GM12878 (cell line): ENCODE data around the gene MAP3K21. TPM values are rescaled to one million over a fixed set of nuclear protein-coding genes. Genes with fewer than 3 reads are reported as not detected.
A peak's percentile ranks its signal among the peaks of the same experiment; 100 is the strongest.

Experiments
- ATAC-seq: fragments of 200-7000 bp; cut with Tn5 transposase; 3 replicates; pipeline ENCODE4 v1.9.1; 2020; ENCODE audit warnings: mild to moderate bottlenecking, moderate library complexity
- BruUV-seq: library from RNA; stranded (reverse); fragments of 400-500 nt; replicated peaks from 2 replicates; lab custom pipeline; 2021; lab: Mats Ljungman, UMichigan
- CTCF ChIA-PET: fragments of 300-600 bp; sonication (Branson Sonifier 250); formaldehyde crosslinking; extraction: SDS; loops from one replicate; lab custom pipeline; 2021; ENCODE audit warnings: inconsistent platforms; lab: Yijun Ruan, JAX
- POLR2A ChIA-PET: fragments of 350-600 bp; formaldehyde crosslinking; extraction: SDS; loops from one replicate; lab custom pipeline; 2021; ENCODE audit warnings: inconsistent platforms; lab: Charles Lee
- RAD21 ChIA-PET: fragments of 300-600 bp; sonication (Branson Sonifier 250); formaldehyde crosslinking; loops from one replicate; lab custom pipeline; 2023; ENCODE audit warnings: antibody characterized with exemption; ENCODE audit not compliant: unreplicated experiment; lab: Charles Lee
- SMC1A ChIA-PET: fragments of 300-600 bp; sonication (Branson Sonifier 250); formaldehyde crosslinking; loops from one replicate; lab custom pipeline; 2023; ENCODE audit not compliant: unreplicated experiment, uncharacterized antibody; lab: Charles Lee
- DNase-seq: peaks from one replicate; pipeline ENCODE4 v3.0.0-alpha.2; 2011; ENCODE audit warnings: low read depth, low spot score
- FAIRE-seq: peaks from 3 replicates; lab custom pipeline; 2011; peaks lifted over from hg19 to GRCh38; lab: Jason Lieb, UNC
- H2AFZ ChIP-seq: 2 replicates; pipeline ENCODE4 v1.6.0; 2011; ENCODE audit warnings: low read depth, low read length, control low read depth; ENCODE audit not compliant: control insufficient read depth
- H3K27ac ChIP-seq: 2 replicates; pipeline ENCODE4 v1.5.1; 2011; ENCODE audit warnings: control low read depth; ENCODE audit not compliant: control insufficient read depth, insufficient read depth
- H3K27me3 ChIP-seq, 2 experiments: replicated peaks in 1 of 2; 2 replicates each; pipeline versions ENCODE4 v1.6.0 to v1.6.1; 2011; ENCODE audit warnings: low read length in 1 of 2; ENCODE audit not compliant: control insufficient read depth in 2 of 2, insufficient read depth in 2 of 2
- H3K36me3 ChIP-seq, 2 experiments: 2 replicates each; pipeline ENCODE4 v1.5.1; 2011; ENCODE audit warnings: low read length in 1 of 2; ENCODE audit not compliant: control insufficient read depth in 2 of 2, insufficient read depth in 2 of 2
- H3K4me1 ChIP-seq: 2 replicates; pipeline ENCODE4 v1.6.1; 2011; ENCODE audit warnings: mild to moderate bottlenecking, low read length, moderate library complexity, mixed read lengths; ENCODE audit not compliant: control insufficient read depth, insufficient read depth
- H3K4me2 ChIP-seq: 2 replicates; pipeline ENCODE4 v1.6.0; 2011; ENCODE audit warnings: control low read depth; ENCODE audit not compliant: control insufficient read depth, insufficient read depth
- H3K4me3 ChIP-seq: fragments of 200-600 bp; sonication (generic); 2 replicates; pipeline ENCODE4 v1.5.1; 2016
- H3K79me2 ChIP-seq: 2 replicates; pipeline ENCODE4 v1.6.0; 2011; ENCODE audit warnings: low read length; ENCODE audit not compliant: control insufficient read depth, insufficient read depth
- H3K9ac ChIP-seq: 2 replicates; pipeline ENCODE4 v1.8.0; 2011; ENCODE audit warnings: low read length, control low read depth, mixed read lengths; ENCODE audit not compliant: control insufficient read depth, insufficient read depth
- H3K9me3 ChIP-seq: replicated peaks from 3 replicates; pipeline ENCODE4 v1.5.1; 2011; ENCODE audit warnings: mild to moderate bottlenecking, low read length; ENCODE audit not compliant: control insufficient read depth, insufficient read depth
- H4K20me1 ChIP-seq: 2 replicates; pipeline ENCODE4 v1.6.0; 2011; ENCODE audit not compliant: control insufficient read depth, insufficient read depth
- BHLHE40 ChIP-seq, 2 experiments: fragments of 450-650 bp in 1 of 2; IDR thresholded peaks; 2 replicates each; pipeline ENCODE4 v1.6.1; 2011 to 2017; ENCODE audit warnings: low read depth in 2 of 2, borderline replicate concordance in 1 of 2, improper control_type of control experiment in 1 of 2, low read length in 1 of 2, mild to moderate bottlenecking in 1 of 2
- FOXK2 ChIP-seq: fragments of 450-650 bp; IDR thresholded peaks from 2 replicates; pipeline ENCODE4 v1.6.1; 2017; ENCODE audit warnings: mild to moderate bottlenecking, moderate library complexity
- JUNB ChIP-seq: IDR thresholded peaks from 2 replicates; pipeline ENCODE4 v1.6.1; 2016; ENCODE audit warnings: antibody characterized with exemption, mild to moderate bottlenecking
- NFYB ChIP-seq: IDR thresholded peaks from 2 replicates; pipeline ENCODE4 v1.6.1; 2011; ENCODE audit warnings: low read depth, mild to moderate bottlenecking, low read length, improper control_type of control experiment, moderate library complexity; ENCODE audit not compliant: insufficient read depth
- RFX5 ChIP-seq: IDR thresholded peaks from 2 replicates; pipeline ENCODE4 v1.6.1; 2011; ENCODE audit warnings: low read depth, low read length, improper control_type of control experiment
- SPI1 ChIP-seq: IDR thresholded peaks from 2 replicates; pipeline ENCODE4 v1.6.1; 2011; ENCODE audit warnings: low read depth, mild to moderate bottlenecking, low read length, moderate library complexity, borderline replicate concordance; ENCODE audit not compliant: insufficient read depth
- SRF ChIP-seq, 2 experiments: IDR thresholded peaks; 2 replicates each; pipeline ENCODE4 v1.6.1; 2011; ENCODE audit warnings: low read depth in 2 of 2, low read length in 2 of 2, mild to moderate bottlenecking in 1 of 2, moderate library complexity in 1 of 2
- ZBED1 ChIP-seq: IDR thresholded peaks from 2 replicates; pipeline ENCODE4 v1.6.1; 2016; ENCODE audit warnings: borderline replicate concordance
- WGBS: methylation state at CpG from one replicate; pipeline ENCODE4 v1.1.6; 2016; ENCODE audit warnings: low lambda C conversion rate; ENCODE audit not compliant: insufficient replicate concordance, insufficient coverage; ENCODE audit errors: missing lambda C conversion rate; 5-methylcytosine and 5-hydroxymethylcytosine counted together
- in situ Hi-C: fragments of 300-500 bp; cut with MboI; formaldehyde crosslinking; loops from 9 replicates; pipeline ENCODE4 v1.14.3; 2018; ENCODE audit warnings: mixed read lengths
- intact Hi-C: fragments of 100-400 bp; cut with micrococcal nuclease; formaldehyde crosslinking; loops from one replicate; pipeline ENCODE4 v1.14.2; 2022; ENCODE audit not compliant: unreplicated experiment
- polyA plus RNA-seq, 11 experiments: library from polyadenylated mRNA; depleted of rRNA in 4 of 11; unstranded in 6 of 11; stranded (reverse) in 5 of 11; fragments of >200 nt; fragmentation: Nextera tagmentation in 4 of 11; fragmentation: Illumina TruSeq in 1 of 11; extraction: Ambion mirVana in 4 of 11; extraction: Trizol in 1 of 11; gene quantifications; 1 replicate in 1 of 11; 2 replicates in 10 of 11; pipeline versions ENCODE4 v1.2.1 to v1.2.3, GENCODE V29; 2011 to 2016; ENCODE audit warnings: inconsistent platforms in 2 of 11, missing spikeins in 2 of 11, low read depth in 1 of 11
- total RNA-seq, 4 experiments: library from RNA; depleted of rRNA in 3 of 4; stranded (reverse); fragments of >200 nt in 3 of 4; fragmentation: Illumina TruSeq in 1 of 4; extraction: Trizol in 1 of 4; gene quantifications; 2 replicates each; pipeline versions ENCODE4 v1.2.1 to v1.2.3, GENCODE V29; 2013 to 2021
- TF ChIP-seq, protein P1 (sequence below): fragments of 450-650 bp; IDR thresholded peaks from 2 replicates; pipeline ENCODE4 v1.6.1; 2014; ENCODE audit warnings: mild to moderate bottlenecking
- TF ChIP-seq, protein P2 (sequence below): IDR thresholded peaks from 2 replicates; pipeline ENCODE4 v1.6.1; 2011; ENCODE audit warnings: mild to moderate bottlenecking, low read depth, low read length, moderate library complexity; ENCODE audit not compliant: insufficient replicate concordance

Gene MAP3K21
- total and polyA plus RNA-seq, 10 of the 15 experiments (the other 5 are each of a cell fraction or from before 2014, with no cell fraction given), result 0.02 to 0.21 (median 0.09) TPM; not detected in 1

DNA sequence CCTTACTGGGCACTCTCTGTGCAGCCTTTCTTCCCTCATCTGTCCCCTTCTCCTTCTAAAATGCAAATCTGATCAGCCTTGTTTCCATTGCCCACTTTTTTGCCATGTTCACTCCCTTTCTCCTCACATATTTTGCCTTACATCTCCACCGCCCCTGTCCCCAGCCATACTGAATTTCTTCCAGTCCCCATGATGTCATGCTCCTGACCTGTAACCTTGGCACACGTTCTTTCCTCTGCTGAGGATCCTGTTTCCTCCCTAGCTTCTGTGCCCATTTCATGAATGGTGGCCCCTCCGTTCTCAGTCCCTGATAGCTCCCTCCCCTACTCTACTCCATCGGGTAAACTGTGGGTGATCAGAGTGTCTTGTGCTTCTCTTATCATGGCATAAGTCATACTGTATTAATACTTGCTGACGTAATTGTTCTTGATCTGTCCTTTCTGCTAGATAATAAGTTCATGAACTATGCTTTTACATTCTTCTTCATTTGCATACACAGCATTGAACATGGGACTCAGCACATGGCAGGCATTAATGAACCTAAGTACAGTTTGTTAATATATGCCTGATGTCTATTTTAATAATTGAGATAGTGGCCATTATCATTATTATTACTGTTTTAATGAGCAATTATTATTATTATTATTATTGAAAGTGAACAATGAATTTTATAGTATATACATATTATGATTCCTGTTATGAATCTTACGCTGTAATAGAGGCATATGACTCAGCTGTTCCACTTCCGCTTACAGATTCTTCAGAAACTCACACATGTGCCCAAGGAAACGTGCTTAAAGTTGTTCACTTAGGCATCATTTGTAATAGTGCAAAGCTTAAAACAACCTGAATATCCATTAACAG is 28.5 kb downstream of the MAP3K21 start:
- DNase-seq, result no peak
- no peak for FAIRE-seq
- no peaks in the 10 kb centered on the region for H3K4me1 ChIP-seq
- in situ Hi-C loops (no loop called here), intact Hi-C loops (no loop called here)
- H4K20me1 ChIP-seq, result no peaks in the 10 kb centered on the region
- POLR2A ChIA-PET, result no interaction called here
- no peak overlapping the region for H2AFZ ChIP-seq
- no peak overlapping the region for H3K4me3 ChIP-seq
- H3K27me3 ChIP-seq, result peaks cover 0 to 2% of the 10 kb centered on the region in 2 experiments; a peak in 2 of 4 replicates
- H3K9me3 ChIP-seq, result no peaks in the 10 kb centered on the region
- RAD21 ChIA-PET, result no interaction called here
- 61% methylated on average over 8 of the region's 8 CpGs for WGBS
- H3K4me2 ChIP-seq, result no peak overlapping the region
- no peak overlapping the region for H3K27ac ChIP-seq
- TF ChIP-seq JUNB (peak; percentile 81), ZBED1 (no peak), RFX5 (no peak), BHLHE40 (IDR thresholded peaks at IDR 0.05; ENCODE audit: borderline replicate concordance in 1 of 2, low read depth in 2 of 2, low read length in 1 of 2) (peak; percentile 15 to 43; a peak in 1 of 4 replicates), FOXK2 (no peak), SPI1 (peak; percentile 25; the same call in 1 of the 2 replicates), SRF (IDR thresholded peaks at IDR 0.05; ENCODE audit: low read depth in 2 of 2, low read length in 2 of 2) (no peak), NFYB (no peak)
- TF ChIP-seq, protein P1, sequence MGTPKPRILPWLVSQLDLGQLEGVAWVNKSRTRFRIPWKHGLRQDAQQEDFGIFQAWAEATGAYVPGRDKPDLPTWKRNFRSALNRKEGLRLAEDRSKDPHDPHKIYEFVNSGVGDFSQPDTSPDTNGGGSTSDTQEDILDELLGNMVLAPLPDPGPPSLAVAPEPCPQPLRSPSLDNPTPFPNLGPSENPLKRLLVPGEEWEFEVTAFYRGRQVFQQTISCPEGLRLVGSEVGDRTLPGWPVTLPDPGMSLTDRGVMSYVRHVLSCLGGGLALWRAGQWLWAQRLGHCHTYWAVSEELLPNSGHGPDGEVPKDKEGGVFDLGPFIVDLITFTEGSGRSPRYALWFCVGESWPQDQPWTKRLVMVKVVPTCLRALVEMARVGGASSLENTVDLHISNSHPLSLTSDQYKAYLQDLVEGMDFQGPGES, result no peak
- TF ChIP-seq, protein P2, sequence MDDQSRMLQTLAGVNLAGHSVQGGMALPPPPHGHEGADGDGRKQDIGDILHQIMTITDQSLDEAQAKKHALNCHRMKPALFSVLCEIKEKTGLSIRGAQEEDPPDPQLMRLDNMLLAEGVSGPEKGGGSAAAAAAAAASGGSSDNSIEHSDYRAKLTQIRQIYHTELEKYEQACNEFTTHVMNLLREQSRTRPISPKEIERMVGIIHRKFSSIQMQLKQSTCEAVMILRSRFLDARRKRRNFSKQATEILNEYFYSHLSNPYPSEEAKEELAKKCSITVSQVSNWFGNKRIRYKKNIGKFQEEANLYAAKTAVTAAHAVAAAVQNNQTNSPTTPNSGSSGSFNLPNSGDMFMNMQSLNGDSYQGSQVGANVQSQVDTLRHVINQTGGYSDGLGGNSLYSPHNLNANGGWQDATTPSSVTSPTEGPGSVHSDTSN, result no peak
- no TSS peak for BruUV-seq
- H3K36me3 ChIP-seq, result no peaks in the 10 kb centered on the region
- SMC1A ChIA-PET, result no interaction called here
- H3K79me2 ChIP-seq, result no peaks in the 10 kb centered on the region
- H3K9ac ChIP-seq, result no peak overlapping the region
- CTCF ChIA-PET, result interaction anchor here (0.6 kb wide), 1 partner anchor 8 kb away, joined by 4 read pairs; no protein-coding TSS in a partner anchor
- ATAC-seq, result peak; percentile 27; the same call in 1 of the 3 replicates
